WTC11 (cell line): Measurements from ENCODE around the gene KCNT2.

Source experiments
- ATF1 ChIP-seq: sonication (generic); formaldehyde crosslinking; IDR thresholded peaks from 2 replicates; pipeline ENCODE4 v1.8.1; 2023; ENCODE audit warnings: mild to moderate bottlenecking, moderate library complexity, missing genetic modification reagents
- ATF3 ChIP-seq: sonication (generic); formaldehyde crosslinking; conservative IDR thresholded peaks from 2 replicates; pipeline ENCODE4 v1.8.1; 2022; ENCODE audit warnings: mild to moderate bottlenecking, missing genetic modification reagents
- CTCF ChIP-seq: fragments of 200-600 bp; IDR thresholded peaks from 2 replicates; pipeline ENCODE4 v1.8.0; 2022; ENCODE audit warnings: antibody characterized with exemption
- ETV6 ChIP-seq: sonication (generic); formaldehyde crosslinking; IDR thresholded peaks from 2 replicates; pipeline ENCODE4 v1.8.1; 2022; ENCODE audit warnings: mild to moderate bottlenecking, missing genetic modification reagents
- JUN ChIP-seq: sonication (generic); formaldehyde crosslinking; IDR thresholded peaks from 2 replicates; pipeline ENCODE4 v1.8.0; 2023; ENCODE audit warnings: mild to moderate bottlenecking, missing genetic modification reagents
- NFE2L1 ChIP-seq: sonication (generic); formaldehyde crosslinking; IDR thresholded peaks from 2 replicates; pipeline ENCODE4 v1.8.1; 2023; ENCODE audit warnings: missing genetic modification reagents
- NFYB ChIP-seq: sonication (generic); formaldehyde crosslinking; conservative IDR thresholded peaks from 2 replicates; pipeline ENCODE4 v1.8.0; 2022; ENCODE audit warnings: low read depth, missing genetic modification reagents
- TCF7 ChIP-seq: sonication (generic); formaldehyde crosslinking; IDR thresholded peaks from 2 replicates; pipeline ENCODE4 v1.8.0; 2022; ENCODE audit warnings: mild to moderate bottlenecking, low read depth, missing genetic modification reagents, moderate library complexity
- TEAD1 ChIP-seq: sonication (generic); formaldehyde crosslinking; IDR thresholded peaks from 2 replicates; pipeline ENCODE4 v1.8.0; 2022; ENCODE audit warnings: mild to moderate bottlenecking, missing genetic modification reagents
- TEAD4 ChIP-seq: sonication (generic); formaldehyde crosslinking; IDR thresholded peaks from 2 replicates; pipeline ENCODE4 v1.8.0; 2022; ENCODE audit warnings: mild to moderate bottlenecking, missing genetic modification reagents
- ZBTB21 ChIP-seq: sonication (generic); formaldehyde crosslinking; IDR thresholded peaks from 2 replicates; pipeline ENCODE4 v1.8.1; 2023; ENCODE audit warnings: mild to moderate bottlenecking, missing genetic modification reagents, borderline replicate concordance
- ZNF423 ChIP-seq: fragments of 250-450 bp; sonication (Bioruptor Pico); IDR thresholded peaks from 2 replicates; pipeline ENCODE4 v2.1.2; 2022; ENCODE audit warnings: mild to moderate bottlenecking, moderate library complexity
- ZSCAN18 ChIP-seq: fragments of 250-450 bp; sonication (Bioruptor Pico); IDR thresholded peaks from 2 replicates; pipeline ENCODE4 v2.1.2; 2022; ENCODE audit warnings: mild to moderate bottlenecking, moderate library complexity

DNA sequence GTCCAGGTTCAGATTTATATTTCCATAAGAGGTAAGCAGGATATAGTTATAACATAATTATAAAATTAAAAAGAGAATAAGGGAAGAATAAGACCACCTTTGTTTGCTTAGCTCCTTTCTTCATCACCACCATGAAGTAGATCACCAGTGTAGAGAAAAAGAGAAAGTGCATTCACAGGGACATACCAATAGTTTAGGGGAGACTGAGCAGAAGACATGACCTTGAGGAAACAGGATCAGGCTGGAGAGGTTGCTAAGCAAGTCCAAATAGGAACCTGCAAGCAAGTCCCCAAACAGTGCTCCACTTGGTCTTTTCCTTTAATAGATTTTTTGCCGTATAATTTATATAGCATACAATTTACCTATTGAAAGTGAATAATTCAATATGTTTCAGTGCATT, 63.0 kb downstream of the KCNT2 start:
- TF ChIP-seq ZBTB21 = no peak
- no peak for TF ChIP-seq ETV6 (CRISPR knock-in tag)
- no peak for TF ChIP-seq CTCF
- TF ChIP-seq ZNF423 = no peak
- no peak for TF ChIP-seq ATF1 (CRISPR knock-in tag)
- no peak for TF ChIP-seq JUN (CRISPR knock-in tag)
- TF ChIP-seq TEAD4 (CRISPR knock-in tag) = no peak
- TF ChIP-seq NFE2L1 (CRISPR knock-in tag) = no peak
- TF ChIP-seq TEAD1 (CRISPR knock-in tag) = no peak
- TF ChIP-seq ZSCAN18 (CRISPR knock-in tag) = no peak
- TF ChIP-seq ATF3 (CRISPR knock-in tag) = no peak
- TF ChIP-seq NFYB (CRISPR knock-in tag) = no peak
- TF ChIP-seq TCF7 (CRISPR knock-in tag) = no peak
